Activated T-cell treated with anti-CD3 and anti-CD28 coated beads for 24 hours (primary cell): ENCODE results near the gene RIPOR2.

Source experiments
- DNase-seq: peaks from one replicate; pipeline ENCODE4 v3.0.0-alpha.2; 2020; ENCODE audit warnings: low read depth

The RIPOR2 gene

GRCh38 chr6:24847402-24847801 lies 88.4 kb downstream of the RIPOR2 start:
- no peak for DNase-seq

- no peak for DNase-seq
These were observed 90.2 kb downstream of the RIPOR2 start for GRCh38 chr6:24845578-24845977.

GRCh38 chr6:24844903-24845302 lies 90.9 kb downstream of the RIPOR2 start:
- no peak for DNase-seq

- no peak for DNase-seq
These were observed 91.7 kb downstream of the RIPOR2 start for GRCh38 chr6:24844061-24844460.

- DNase-seq, result no peak
These were observed 95.6 kb downstream of the RIPOR2 start for GRCh38 chr6:24840187-24840586.

GRCh38 chr6:24838994-24839393 lies 96.8 kb downstream of the RIPOR2 start:
- DNase-seq, result no peak

- DNase-seq, result no peak
These were observed 97.7 kb downstream of the RIPOR2 start for GRCh38 chr6:24838081-24838480.

GRCh38 chr6:24836109-24836508 lies 99.7 kb downstream of the RIPOR2 start:
- DNase-seq, result no peak

GRCh38 chr6:24833711-24834386 lies 101.9 kb downstream of the RIPOR2 start:
- no peak for DNase-seq

- no peak for DNase-seq
These were observed 103.0 kb downstream of the RIPOR2 start for GRCh38 chr6:24832794-24833193.

- no peak for DNase-seq
These were observed 103.7 kb downstream of the RIPOR2 start for GRCh38 chr6:24831771-24832716.

- DNase-seq, result no peak
These were observed 106.1 kb downstream of the RIPOR2 start for GRCh38 chr6:24829657-24830056.

- no peak for DNase-seq
These were observed 107.8 kb downstream of the RIPOR2 start for GRCh38 chr6:24827970-24828369.

- DNase-seq, result no peak
These were observed 108.6 kb downstream of the RIPOR2 start for GRCh38 chr6:24827162-24827561.

- DNase-seq, result no peak
These were observed 110.6 kb downstream of the RIPOR2 start for GRCh38 chr6:24825130-24825630.

GRCh38 chr6:24824142-24824938 lies 111.4 kb downstream of the RIPOR2 start:
- DNase-seq, result no peak

GRCh38 chr6:24823185-24823584 lies 112.6 kb downstream of the RIPOR2 start:
- DNase-seq, result no peak

- DNase-seq, result no peak
These were observed 113.1 kb downstream of the RIPOR2 start for GRCh38 chr6:24822696-24823095.

- no peak for DNase-seq
These were observed 113.8 kb downstream of the RIPOR2 start for GRCh38 chr6:24821860-24822444.

GRCh38 chr6:24818346-24818745 lies 117.4 kb downstream of the RIPOR2 start:
- DNase-seq, result no peak

GRCh38 chr6:24809728-24810127 lies 126.0 kb downstream of the RIPOR2 start:
- no peak for DNase-seq

GRCh38 chr6:24807584-24807983 lies 128.2 kb downstream of the RIPOR2 start:
- DNase-seq, result no peak
